A204.1 (cell line): Measurements from ENCODE around the gene AGAP1.

ENCODE experiments used
- FAIRE-seq: peaks from 2 replicates; lab custom pipeline; 2012; peaks lifted over from hg19 to GRCh38; lab: Jason Lieb, UNC

AGAP1 gene

DNA sequence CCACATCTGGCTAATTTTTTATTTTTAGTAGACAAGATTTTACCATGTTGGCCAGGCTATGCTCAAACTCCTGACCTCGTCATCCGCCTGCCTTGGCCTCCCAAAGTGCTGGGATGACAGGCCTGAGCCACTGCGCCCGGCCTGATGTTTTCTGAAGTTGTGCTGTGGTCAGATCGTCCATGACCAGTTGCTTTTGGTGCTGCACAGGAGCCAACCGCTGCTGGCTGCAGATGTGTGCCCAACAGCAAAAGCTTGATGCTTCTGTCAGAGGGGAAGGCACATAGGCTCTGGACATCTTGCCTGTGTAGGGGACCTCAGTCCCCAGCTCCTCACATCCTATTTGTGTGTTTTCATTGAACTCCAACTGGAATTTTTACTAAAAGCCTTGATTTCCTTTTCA is 218.3 kb downstream of the AGAP1 start:
- FAIRE-seq: no peak

DNA sequence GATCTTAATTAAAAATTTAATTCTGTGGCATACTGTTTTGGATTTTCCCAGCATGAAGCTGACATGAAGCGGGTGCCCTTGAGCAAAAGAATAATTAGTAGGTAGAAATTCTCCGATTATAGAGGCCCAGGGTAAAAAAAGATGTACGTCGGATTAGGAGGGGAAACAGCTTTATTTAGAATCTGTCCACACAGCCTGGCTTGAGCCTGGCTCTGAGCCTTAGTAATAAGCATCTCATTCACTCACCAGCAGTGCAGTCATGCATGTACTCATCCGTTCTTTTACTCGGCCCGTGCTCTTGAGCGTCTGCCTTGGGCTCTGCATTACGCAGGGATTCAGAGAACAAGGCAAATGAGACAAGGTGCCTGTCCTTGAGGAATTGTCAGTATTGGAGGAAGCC is 219.3 kb downstream of the AGAP1 start:
- no peak for FAIRE-seq

DNA sequence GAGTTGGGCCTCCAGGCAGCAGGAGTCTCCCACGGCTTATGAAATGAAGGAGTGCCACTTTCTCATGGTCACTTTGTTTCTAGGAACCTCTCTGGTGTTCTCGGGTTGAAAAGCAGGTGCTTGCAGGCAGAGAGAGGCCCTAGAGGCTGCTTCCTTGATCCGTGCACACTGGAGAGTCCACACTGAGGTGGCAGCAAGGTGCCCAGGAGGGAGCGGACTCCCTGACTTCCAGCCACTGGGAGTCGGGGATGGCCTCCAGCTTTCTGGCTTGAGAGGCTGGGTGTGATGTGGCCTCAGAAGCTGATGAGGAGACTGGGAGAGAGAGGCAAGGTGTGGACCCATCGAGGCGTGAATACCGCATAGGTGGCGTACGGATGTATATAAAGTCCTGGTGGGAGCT is 221.8 kb downstream of the AGAP1 start:
- no peak for FAIRE-seq

DNA sequence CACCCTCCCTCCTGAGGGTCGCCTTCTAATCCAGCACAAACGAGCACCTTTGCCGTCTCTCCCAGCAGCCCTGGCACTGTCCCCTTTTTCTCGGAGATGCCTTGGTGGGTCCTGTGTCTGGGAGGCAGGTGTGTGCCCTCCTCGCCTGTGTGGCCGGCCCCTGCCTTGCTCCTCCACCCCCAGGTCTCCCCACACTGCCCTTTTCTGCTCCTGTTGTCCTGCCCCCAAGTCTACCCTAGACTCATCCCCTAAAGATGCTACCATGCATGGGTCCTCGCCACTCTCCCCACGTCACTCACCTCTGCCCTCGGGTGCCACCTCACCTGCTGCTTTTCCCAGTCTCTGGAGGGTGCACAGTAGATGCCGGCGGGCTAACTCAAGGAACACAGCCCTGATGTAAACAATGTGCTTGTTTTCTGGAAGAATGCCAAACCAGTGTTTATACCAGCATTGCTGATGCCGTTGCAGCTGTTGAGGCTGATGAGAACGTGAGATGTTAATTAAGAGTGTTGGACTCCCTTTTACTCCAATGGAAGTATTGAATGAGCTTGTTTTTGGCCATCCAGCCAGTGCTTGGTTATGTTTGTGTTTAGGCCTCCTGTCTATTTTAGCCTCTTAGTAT is 223.1 kb downstream of the AGAP1 start:
- no peak for FAIRE-seq

DNA sequence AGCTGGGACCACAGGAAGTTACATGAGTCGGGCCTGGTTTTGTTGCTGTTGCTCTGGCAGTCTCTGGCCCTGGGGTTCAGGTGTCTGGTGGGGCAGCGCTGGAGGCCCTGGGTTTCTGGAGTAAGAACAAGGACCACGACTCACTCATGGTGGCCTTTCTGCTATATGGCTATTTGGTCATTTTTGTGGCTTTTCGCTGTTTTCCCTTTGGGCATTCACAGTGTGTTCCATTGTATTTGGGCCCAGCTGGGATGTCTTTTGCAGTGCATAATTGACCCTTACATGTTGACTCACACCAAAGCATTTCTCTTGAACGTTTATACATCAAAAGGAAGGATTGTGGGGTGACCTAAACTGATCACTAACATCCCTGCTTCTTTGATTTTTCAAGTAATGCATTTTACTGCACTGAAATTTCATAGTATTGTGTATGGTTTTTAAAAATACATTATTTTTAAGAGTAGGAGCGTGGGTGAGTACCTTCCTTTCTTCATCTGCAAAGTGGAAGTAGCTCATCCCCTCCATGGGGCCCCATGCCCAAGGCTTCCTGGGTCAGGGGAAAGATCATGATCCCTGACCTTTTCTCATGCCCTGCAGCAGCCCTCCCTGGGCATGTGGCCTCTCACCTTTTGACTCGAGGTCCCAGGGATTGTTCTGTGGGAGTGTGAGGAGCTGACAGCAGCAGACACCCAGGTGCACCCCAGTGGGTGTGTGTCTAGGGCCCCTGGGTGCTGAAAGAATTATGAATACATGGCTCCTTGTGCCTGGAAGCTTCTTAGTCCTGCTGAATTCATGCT is 225.5 kb downstream of the AGAP1 start:
- no peak for FAIRE-seq

DNA sequence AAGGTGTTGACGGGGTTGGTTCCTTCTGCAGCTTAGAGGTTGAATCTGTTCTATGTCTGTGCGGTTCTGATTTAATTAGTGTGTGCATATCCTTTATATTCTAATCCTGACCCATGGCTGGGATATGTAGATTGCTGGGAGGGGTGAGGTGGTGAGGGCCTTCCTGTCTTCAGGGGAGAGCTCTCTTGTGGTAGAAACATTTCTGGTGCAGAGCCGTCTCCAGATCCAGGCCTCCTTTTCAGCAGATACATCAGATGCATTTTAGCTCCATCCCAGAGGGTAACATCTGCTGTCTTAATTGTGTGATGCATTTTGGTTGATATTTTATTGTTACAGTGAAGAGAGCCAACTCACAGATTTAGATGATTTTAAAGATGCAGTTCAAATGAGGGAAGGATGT is 227.8 kb downstream of the AGAP1 start:
- FAIRE-seq: no peak

DNA sequence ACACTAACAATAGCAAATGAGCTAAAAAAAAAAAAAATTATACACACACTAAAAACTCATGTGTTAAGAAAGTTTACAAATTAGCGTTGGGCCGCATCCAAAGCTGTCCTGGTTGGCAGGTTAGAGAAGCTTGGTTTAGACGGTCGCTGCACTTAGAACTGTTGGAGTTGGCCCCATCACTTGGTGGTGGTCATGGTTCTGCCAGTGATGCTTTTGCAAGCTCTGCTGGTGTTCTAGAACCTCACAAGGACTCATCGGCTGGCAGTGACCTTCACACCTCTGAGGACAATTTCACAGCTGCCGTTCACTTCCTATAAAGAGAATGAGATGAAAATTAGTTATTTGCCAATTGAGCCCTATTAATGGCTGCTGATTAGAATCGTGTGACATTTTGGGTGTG is 229.0 kb downstream of the AGAP1 start:
- FAIRE-seq: no peak

DNA sequence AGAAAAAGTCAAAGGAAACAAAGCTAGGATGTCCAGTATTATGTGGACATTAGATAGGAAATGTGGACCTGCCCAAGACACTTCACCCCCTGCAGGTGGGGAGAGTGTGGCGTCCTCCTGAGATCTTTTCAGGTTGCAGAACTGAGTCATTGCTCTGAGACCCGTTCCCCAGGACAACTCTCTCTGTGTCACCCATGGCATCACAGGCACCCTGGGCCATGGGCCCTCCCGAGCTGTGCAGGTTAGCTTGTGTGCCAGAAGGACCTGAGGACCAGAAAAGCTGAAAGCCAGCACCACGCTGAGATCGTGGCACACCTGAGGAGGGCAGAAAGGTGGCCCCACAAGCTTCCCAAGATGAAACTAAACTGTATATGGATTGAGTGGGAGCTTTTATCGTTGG is 229.5 kb downstream of the AGAP1 start:
- FAIRE-seq: no peak

DNA sequence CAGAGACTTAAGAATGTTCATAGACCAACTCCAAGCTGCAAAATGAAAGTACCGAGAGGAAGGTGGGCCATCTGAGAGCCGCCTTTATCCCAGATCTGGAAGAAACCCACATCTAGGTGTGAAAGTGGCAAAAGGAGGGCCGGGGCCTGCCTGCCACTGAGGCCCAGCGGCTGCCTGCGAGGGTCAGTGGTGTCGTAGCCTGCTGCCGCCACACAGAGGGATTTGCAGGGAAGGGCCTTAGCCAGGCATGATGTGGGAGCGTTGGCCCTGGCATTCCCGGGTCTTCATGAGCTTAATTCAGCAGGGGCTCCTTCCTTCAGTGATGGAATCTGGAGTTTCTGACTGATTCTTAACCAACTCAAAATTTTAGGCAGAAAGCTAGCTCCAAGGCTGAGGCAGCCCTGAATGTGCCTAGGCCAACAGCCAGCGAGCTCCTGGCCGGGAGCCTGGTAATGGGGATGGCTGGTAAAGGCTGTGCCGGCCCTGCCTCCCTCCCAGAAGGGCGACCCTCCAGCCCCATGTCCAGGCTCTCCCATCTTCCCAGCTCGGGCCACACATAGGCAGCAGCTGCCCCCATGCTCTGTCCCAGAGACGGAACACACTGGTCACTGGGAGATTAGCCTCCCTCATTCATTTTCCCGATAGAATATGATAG is 230.1 kb downstream of the AGAP1 start:
- FAIRE-seq: no peak

DNA sequence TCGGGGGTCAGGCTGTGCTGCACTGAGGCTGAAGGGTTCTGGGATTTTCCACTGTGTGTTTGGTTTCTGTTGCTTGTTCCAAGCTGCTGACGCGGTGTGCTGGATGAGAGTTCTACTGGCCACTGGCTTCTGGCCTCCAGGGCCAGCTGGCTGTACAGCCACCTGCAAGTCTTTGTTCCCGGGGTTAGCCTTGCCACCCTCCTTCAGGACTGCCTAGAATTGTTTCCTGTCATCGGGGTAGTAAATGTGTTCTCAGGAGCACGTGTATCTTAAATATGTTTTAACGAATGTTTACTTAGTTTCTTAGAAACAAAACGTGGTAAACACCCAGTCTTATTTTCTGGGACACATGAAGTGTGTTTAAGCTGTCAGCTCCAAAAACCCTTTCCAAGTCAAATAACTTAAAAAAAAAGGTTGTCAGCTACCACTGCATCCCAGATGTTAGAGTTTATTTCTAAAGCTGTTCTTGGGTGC is 231.2 kb downstream of the AGAP1 start:
- no peak for FAIRE-seq

DNA sequence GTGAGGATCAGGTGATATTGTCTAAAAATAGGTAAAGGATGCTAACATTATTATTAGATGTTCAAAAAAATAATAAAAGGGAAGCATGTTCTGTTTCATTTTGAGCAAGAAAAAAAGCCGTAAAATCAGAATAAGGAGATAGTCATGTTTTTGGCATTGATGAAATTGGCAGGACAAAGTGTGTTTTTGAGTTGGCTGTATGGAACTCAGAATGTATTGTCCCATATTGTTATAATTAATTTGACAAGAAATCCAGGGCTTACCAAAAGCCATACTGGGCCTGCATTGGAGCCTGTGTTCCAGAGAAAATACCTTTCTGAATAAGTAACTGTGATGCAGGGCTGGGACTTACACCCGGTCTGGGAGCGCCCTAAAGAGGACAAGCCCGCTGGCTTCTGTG is 232.0 kb downstream of the AGAP1 start:
- no peak for FAIRE-seq

DNA sequence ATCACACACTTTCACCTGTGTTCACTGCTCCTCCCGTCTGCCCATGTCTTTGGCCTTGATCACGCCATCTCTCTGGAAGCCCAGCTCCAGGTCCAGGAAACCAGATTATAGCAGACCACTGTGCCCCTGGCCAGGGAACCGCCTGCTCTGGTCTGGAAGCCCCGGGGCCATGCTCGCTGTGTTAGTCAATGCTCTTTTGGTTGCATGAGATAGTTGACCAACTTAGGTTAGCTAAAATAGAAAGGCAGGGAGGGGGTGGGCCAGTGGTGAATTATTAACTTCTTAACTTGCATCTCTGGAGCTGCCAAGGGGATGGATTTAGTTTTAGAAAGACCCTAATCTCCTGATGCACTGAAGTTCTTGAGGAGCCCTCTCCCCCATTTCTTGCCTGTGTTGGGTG is 232.7 kb downstream of the AGAP1 start:
- FAIRE-seq: no peak

DNA sequence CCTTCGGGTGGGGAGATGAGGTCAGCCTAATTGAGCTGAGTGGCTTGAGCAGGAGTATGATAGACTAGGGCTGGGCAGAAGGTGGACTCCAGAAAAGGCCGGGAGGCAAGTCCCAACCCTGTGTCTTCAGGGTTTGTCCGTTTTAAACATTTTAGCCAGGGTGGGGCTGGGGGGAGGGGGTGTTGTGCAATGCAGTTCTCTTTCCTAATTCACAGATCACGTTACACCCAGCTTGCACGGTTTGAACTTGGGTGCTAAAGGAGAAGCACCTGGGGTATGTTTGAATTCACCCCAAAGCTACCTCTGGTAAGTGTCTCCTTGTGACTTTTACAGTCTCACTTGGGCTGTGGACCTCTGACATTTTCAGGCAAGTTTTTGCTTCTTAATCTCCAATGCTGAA is 233.3 kb downstream of the AGAP1 start:
- FAIRE-seq: no peak

DNA sequence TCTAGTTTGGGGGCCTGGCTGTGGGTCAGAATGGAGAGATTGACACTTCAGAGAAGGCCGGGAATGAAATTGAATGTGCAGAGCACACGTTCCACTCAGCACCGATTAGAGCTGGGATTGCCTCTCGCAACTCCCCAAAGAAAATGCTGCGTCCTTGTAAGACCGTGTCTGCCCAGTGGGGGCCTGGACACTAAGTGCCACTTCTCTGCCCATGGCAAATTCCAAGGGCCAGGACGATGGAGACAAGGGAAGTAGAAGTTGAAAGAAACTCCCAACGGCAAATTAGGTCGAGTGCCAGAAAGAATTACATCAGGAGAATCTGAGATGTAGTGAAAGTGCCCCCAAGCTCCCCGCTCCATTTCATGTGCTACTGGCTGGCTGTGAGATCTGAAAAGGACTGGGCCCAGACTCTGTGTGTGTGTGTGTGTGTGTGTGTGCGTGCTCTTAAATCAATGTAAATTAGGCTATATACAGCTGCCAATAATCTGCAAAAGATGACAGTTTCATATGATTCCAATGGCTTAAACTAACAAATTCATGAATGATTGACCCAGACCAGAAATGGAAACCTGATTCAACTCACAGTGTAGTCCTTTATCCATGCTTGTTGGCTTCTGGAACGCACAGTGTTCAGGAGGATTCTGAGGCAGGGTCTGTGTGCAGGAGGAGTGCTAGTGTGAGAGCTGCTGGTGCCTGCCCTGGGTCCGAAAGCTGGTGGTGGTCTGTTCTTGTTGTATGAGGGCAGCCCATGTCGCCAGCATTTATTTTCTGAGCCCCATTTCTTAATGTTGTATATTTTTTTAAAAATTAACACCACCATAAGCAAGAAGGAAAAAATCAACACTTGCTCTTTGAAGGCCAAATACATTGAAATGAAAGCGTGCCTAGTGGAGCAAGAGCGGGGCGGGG is 234.3 kb downstream of the AGAP1 start:
- no peak for FAIRE-seq

DNA sequence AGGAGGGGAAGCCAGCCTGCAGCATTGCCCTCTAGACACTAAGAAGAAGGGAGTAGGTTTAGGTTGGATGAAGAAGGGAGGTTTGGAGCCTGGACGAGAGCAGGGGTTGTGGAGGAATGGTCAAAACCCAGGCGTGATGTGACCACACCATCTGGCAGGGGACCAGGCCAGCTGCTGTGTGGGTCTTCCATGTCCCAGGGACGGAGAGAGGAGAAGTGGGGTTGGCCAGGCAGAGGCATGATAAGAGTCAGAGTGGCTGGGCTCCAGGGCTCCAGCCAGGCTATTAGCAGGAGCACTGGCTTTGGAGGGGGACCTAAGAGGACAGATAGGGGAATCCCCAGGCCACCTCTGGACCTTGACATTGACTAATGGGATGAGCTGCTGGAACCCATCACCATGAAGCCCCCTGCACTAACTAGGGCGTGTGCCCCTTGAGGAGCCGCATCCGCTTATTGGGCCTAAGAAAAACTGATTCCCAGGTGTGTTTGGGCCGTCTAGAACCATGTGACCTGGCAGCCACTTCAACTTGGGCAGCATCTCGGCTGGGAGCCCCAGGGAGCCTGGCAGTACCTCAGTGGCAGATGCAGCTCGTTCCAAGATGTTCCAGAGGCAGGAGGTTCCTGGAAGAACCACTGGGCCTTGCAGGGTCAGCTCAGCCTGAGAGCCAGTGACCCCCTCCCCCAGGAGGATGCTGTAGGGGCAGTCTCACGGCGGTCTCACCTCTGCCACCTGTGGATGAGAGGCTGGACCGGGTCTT is 235.1 kb downstream of the AGAP1 start:
- no peak for FAIRE-seq

DNA sequence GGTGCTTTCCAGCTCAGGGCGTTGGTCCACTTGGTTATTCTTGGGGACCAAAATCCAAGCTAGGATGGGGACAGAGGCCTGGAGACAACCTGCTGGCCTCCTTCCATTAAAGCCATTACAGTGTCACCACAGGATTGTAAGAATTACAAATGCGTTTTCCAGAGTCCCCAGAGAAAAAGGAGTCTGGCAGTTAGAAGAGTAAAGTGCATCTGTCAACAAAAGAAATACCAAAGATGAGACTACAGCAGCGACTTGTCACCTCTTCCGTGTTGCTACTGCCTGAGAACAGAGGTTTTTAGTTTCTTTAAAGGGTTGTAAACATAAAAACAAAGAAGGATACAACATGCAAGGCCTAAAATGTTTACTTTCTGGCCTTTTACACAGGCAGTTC is 235.7 kb downstream of the AGAP1 start:
- no peak for FAIRE-seq

DNA sequence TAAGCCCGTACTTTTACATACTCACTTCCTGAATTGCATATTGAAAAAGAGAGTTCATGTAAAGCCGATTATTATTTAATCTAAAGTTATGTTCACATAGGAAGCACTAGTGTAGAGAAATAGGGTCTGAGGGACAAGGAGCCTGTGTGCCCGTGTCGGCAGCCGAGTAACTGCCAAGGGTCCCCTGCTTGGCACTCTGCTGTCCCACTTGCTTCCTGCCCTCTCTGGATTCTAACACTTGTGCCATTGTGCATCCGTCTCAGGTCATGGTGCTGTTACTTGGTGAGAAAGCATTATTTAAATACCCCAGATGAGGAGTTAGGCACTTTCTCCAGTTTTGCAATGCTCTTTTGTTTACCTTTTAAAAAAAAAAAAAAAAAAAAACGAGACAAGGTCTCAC is 236.3 kb downstream of the AGAP1 start:
- no peak for FAIRE-seq

DNA sequence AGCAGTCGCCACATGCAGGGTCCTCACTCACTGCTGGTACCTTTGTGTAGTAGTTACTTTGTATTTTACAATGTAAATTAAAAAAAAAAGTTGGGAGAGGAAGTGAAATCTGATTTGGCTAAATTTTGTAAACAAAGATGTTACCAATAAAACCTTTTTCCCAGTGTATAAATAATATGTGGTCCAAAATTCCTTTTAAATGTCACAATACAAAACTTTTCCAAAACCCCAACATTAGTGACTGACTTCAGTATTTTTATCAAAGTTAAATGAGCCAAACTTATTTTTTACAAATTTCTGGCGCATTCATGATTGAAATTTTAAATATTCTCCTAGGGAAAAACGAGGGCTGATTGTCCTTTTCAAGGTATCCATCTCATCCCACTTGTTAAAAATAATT is 239.9 kb downstream of the AGAP1 start:
- no peak for FAIRE-seq

DNA sequence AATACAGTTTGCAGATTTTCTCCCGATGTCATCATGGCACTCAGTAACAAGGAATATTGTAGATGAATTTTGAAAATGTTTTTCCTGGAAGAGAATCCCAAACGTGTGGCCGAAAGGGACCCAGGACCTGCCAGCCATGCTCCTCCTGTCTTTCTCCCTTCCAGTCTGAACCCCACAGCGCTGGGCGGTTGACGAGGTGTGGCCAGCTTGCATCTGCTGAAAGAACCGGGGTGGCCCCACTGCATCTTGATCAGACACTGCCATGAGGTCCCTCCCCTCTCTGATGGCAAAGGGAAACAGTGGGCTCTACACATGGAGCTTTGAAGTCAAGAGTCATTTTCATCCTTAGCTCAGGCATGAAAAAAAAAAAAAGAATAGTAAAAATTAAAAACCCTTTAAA is 240.3 kb downstream of the AGAP1 start:
- FAIRE-seq: no peak

DNA sequence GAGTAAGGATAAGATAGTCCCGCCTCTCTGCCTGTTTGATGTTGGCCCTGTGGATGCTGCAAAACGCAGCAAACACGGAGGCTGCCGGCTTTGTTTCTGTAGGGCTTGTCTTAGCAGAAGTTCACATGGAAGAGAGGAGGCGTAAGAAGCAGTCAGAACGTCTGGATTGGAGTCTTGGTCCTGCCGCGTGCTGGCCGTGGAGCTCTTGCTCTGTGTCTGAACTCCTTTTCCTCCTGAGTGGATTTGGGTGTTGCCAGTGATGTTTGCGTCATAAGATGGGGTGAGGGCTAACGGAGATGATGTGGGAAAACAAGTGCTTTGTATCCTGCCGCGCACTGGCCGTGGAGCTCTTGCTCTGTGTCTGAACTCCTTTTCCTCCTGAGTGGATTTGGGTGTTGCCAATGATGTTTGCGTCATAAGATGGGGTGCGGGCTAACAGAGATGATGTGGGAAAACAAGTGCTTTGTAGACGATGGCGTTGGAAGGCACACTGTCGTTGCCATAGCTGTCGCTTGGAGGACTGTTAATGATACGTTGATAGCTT is 240.9 kb downstream of the AGAP1 start:
- no peak for FAIRE-seq

DNA sequence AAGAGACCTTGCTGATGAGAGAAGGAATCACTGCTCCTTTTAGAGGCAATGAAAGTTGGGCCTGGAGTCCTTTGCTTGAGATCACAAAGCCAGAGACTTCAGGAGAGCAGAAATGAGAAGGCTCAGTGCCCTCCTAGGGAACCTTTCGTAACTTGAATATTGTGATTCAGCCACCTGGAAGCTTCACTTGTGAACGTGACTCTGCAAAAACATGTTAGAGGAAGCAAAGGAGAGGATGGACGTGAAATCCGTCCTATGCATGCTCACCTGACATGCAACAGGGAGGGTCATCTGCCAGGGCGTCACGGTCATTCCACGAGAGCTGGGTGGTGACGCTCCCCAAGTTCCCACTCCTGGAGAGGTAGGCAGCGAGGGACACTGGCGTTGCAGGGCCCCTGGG is 243.6 kb downstream of the AGAP1 start:
- no peak for FAIRE-seq

DNA sequence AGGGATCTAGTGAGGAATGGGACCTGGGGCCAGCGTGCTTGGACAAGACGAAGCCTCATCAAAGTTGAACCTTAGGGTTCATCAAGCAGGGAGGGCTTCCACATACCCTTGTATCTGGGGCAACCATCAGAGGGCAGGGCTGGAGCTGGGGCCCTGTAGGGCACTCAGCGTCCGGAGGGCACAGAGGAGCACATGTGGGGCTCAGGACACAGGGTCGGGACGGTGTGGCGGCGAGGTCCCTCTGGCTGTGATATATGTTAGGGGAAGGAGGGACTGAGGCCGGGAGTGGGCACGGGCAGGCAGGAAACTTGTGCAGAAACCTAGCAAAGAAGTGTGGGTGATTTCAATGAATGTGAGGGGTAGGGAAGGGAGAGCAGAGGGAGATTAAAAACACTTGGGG is 244.0 kb downstream of the AGAP1 start:
- FAIRE-seq: no peak
